Common myeloid progenitor, CD34-positive (primary cell): Measurements from ENCODE around the gene RAD18.

ENCODE experiments used
- CTCF ChIA-PET: fragments of 350-600 bp; sonication (Branson Sonifier 250); formaldehyde crosslinking; loops from one replicate; lab custom pipeline; 2021; ENCODE audit warnings: antibody characterized with exemption; lab: Charles Lee
- POLR2A ChIA-PET: fragments of 350-600 bp; sonication (Branson Sonifier 250); formaldehyde crosslinking; loops from one replicate; lab custom pipeline; 2021; ENCODE audit warnings: antibody characterized with exemption; lab: Charles Lee
- DNase-seq, 3 donors: peaks; one replicate each; pipeline versions ENCODE4 v3.0.0 to v3.0.0-alpha.2; 2013
- H3K27ac ChIP-seq, 2 experiments: 1 replicate in 1 of 2; 2 replicates in 1 of 2; pipeline ENCODE4 v1.7.0; 2013; ENCODE audit warnings: inconsistent platforms in 2 of 2, low read length in 2 of 2, mild to moderate bottlenecking in 2 of 2, low read depth in 1 of 2, moderate library complexity in 1 of 2; ENCODE audit not compliant: severe bottlenecking in 2 of 2, insufficient read depth in 1 of 2, poor library complexity in 1 of 2
- H3K27me3 ChIP-seq, 5 experiments: replicated peaks in 2 of 5; 1 replicate in 3 of 5; 2 replicates in 2 of 5; pipeline versions ENCODE4 v1.6.1 to v1.7.0; 2013; ENCODE audit warnings: low read length in 4 of 5, mild to moderate bottlenecking in 2 of 5, moderate library complexity in 2 of 5, inconsistent platforms in 1 of 5; ENCODE audit not compliant: insufficient read depth in 5 of 5, control insufficient read depth in 4 of 5
- H3K36me3 ChIP-seq, 4 experiments: 1 replicate in 2 of 4; 2 replicates in 2 of 4; pipeline versions ENCODE4 v1.6.1 to v1.7.0; 2013; ENCODE audit warnings: low read length in 3 of 4, control low read depth in 1 of 4, mild to moderate bottlenecking in 1 of 4; ENCODE audit not compliant: control insufficient read depth in 4 of 4, insufficient read depth in 4 of 4
- H3K4me1 ChIP-seq, 4 experiments: 1 replicate in 3 of 4; 2 replicates in 1 of 4; pipeline versions ENCODE4 v1.6.1 to v1.7.1; 2013; ENCODE audit warnings: low read length in 3 of 4, mild to moderate bottlenecking in 3 of 4, control low read depth in 1 of 4, inconsistent platforms in 1 of 4, moderate library complexity in 1 of 4; ENCODE audit not compliant: control insufficient read depth in 4 of 4, insufficient read depth in 4 of 4; ENCODE audit errors: control extremely low read depth in 1 of 4
- H3K4me3 ChIP-seq, 7 experiments: 1 replicate in 4 of 7; 2 replicates in 3 of 7; pipeline versions ENCODE4 v1.5.1 to v1.7.0; 2013; ENCODE audit warnings: mild to moderate bottlenecking in 7 of 7, low read length in 6 of 7, moderate library complexity in 6 of 7, inconsistent platforms in 2 of 7, low read depth in 2 of 7, control low read depth in 1 of 7; ENCODE audit not compliant: insufficient read depth in 4 of 7, control insufficient read depth in 1 of 7; ENCODE audit errors: extremely low read depth in 1 of 7
- H3K9me3 ChIP-seq, 5 experiments: 1 replicate in 4 of 5; 2 replicates in 1 of 5; pipeline versions ENCODE4 v1.6.1 to v1.7.1; 2013; ENCODE audit warnings: low read length in 4 of 5, mild to moderate bottlenecking in 2 of 5, inconsistent platforms in 1 of 5, low read depth in 1 of 5, moderate library complexity in 1 of 5; ENCODE audit not compliant: control insufficient read depth in 4 of 5, insufficient read depth in 2 of 5; ENCODE audit errors: control extremely low read depth in 1 of 5
- WGBS: methylation state at CpG from one replicate; pipeline ENCODE4 v1.1.5; 2013; ENCODE audit not compliant: insufficient coverage; 5-methylcytosine and 5-hydroxymethylcytosine counted together

The RAD18 gene

GRCh38 chr3:8891774-8892173 is 71.5 kb downstream of the RAD18 start:
- Histone ChIP-seq H3K4me3 (no peak overlapping the region), H3K4me1 (no peaks in the 10 kb centered on the region), H3K9me3 (no peaks in the 10 kb centered on the region), H3K27ac (no peak overlapping the region), H3K27me3 (no peaks in the 10 kb centered on the region), H3K36me3 (peaks cover 6 to 39% (median 16%) of the 10 kb centered on the region in 4 experiments)
- WGBS = no CpG with 5 or more reads among the region's 1 CpG
- POLR2A ChIA-PET = no interaction called here
- DNase-seq = no peak
- CTCF ChIA-PET = no interaction called here

- DNase-seq = no peak
- ChIA-PET POLR2A (no interaction called here), CTCF (no interaction called here)
- H3K27ac ChIP-seq = no peak overlapping the region
- H3K36me3 ChIP-seq = peaks cover 6 to 41% (median 17%) of the 10 kb centered on the region in 4 experiments
- no peak overlapping the region for H3K4me3 ChIP-seq
- no peaks in the 10 kb centered on the region for H3K27me3 ChIP-seq
- no peaks in the 10 kb centered on the region for H3K4me1 ChIP-seq
- no peaks in the 10 kb centered on the region for H3K9me3 ChIP-seq
Measured at GRCh38 chr3:8891303-8891702, 72.0 kb downstream of the RAD18 start.

- H3K9me3 ChIP-seq = peaks cover 2 to 19% (median 3%) of the 10 kb centered on the region in 5 experiments
- POLR2A ChIA-PET = no interaction called here
- H3K36me3 ChIP-seq = peaks cover 13 to 55% (median 37%) of the 10 kb centered on the region in 4 experiments
- WGBS = 96% methylated on average over 4 of the region's 6 CpGs
- CTCF ChIA-PET = no interaction called here
- no peaks in the 10 kb centered on the region for H3K27me3 ChIP-seq
- no peak for DNase-seq
- H3K4me3 ChIP-seq = no peak overlapping the region
- no peak overlapping the region for H3K27ac ChIP-seq
- H3K4me1 ChIP-seq = no peaks in the 10 kb centered on the region
Measured at GRCh38 chr3:8888301-8888915, 74.9 kb downstream of the RAD18 start.

GRCh38 chr3:8887435-8888300 is 75.6 kb downstream of the RAD18 start:
- CTCF ChIA-PET = no interaction called here
- no peak for DNase-seq
- 80% methylated on average over 5 of the region's 7 CpGs for WGBS

GRCh38 chr3:8886546-8886945 is 76.7 kb downstream of the RAD18 start:
- 75% methylated on average over 4 of the region's 4 CpGs for WGBS
- no peak overlapping the region for H3K27ac ChIP-seq
- CTCF ChIA-PET = no interaction called here
- H3K9me3 ChIP-seq = peaks cover 3 to 21% (median 5%) of the 10 kb centered on the region in 5 experiments
- no peak for DNase-seq
- H3K36me3 ChIP-seq = peaks cover 15 to 65% (median 42%) of the 10 kb centered on the region in 4 experiments
- no peaks in the 10 kb centered on the region for H3K27me3 ChIP-seq
- POLR2A ChIA-PET = no interaction called here
- H3K4me1 ChIP-seq = no peaks in the 10 kb centered on the region
- H3K4me3 ChIP-seq = no peak overlapping the region

More at GRCh38 chr3:8887435-8888300, 75.6 kb downstream of the RAD18 start:
- Histone ChIP-seq H3K27me3 (no peaks in the 10 kb centered on the region), H3K4me3 (no peak overlapping the region), H3K9me3 (peaks cover 3 to 21% (median 5%) of the 10 kb centered on the region in 5 experiments), H3K4me1 (no peaks in the 10 kb centered on the region), H3K27ac (no peak overlapping the region), H3K36me3 (peaks cover 9 to 57% (median 40%) of the 10 kb centered on the region in 4 experiments)
- POLR2A ChIA-PET = no interaction called here

- Histone ChIP-seq H3K9me3 (peaks cover 3 to 21% (median 5%) of the 10 kb centered on the region in 5 experiments), H3K4me1 (no peaks in the 10 kb centered on the region), H3K36me3 (peaks cover 15 to 71% (median 45%) of the 10 kb centered on the region in 4 experiments), H3K27ac (no peak overlapping the region), H3K4me3 (no peak overlapping the region), H3K27me3 (no peaks in the 10 kb centered on the region)
- CTCF ChIA-PET = no interaction called here
- no peak for DNase-seq
- POLR2A ChIA-PET = no interaction called here
Measured at GRCh38 chr3:8885536-8886316, 77.5 kb downstream of the RAD18 start.
